Testis (tissue), 2 donors: ENCODE data around the gene NANS.

Experiments
- CTCF ChIP-seq, 3 experiments: fragments of 450-650 bp in 2 of 3; fragments of 200-600 bp in 1 of 3; sonication (generic) in 1 of 3; IDR thresholded peaks; one replicate each; pipeline ENCODE4 v1.5.1; 2016 to 2019; ENCODE audit warnings: antibody characterized with exemption in 3 of 3, mild to moderate bottlenecking in 2 of 3, moderate library complexity in 1 of 3
- POLR2A ChIP-seq: fragments of 450-650 bp; IDR thresholded peaks from one replicate; pipeline ENCODE4 v1.6.1; 2017; ENCODE audit warnings: antibody characterized with exemption, mild to moderate bottlenecking, moderate library complexity

DNA sequence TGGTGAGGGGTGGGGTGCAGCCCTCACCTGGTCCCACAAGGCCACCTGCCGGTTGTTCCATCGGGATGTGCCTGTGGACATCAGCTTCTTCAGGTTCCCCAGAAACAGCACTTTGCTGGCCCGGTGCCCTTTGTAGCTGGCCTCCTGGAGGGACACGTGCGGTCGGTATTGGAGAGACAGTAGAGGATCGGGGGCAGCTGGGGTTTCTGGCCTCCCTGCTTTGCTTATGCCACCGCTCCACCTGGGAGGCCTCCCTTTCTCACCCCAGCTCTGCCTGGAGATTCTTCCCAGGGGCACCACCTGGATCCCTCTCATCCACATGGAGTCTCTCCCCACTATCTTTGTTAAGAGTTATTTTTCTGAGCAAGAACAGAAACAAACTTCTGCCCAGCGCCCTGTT lies 75.6 kb downstream of the NANS start:
- TF ChIP-seq CTCF (IDR thresholded peaks at IDR 0.05) (no peak), POLR2A (no peak)
